ENCODE measurements around the gene ZBTB20.

DNA sequence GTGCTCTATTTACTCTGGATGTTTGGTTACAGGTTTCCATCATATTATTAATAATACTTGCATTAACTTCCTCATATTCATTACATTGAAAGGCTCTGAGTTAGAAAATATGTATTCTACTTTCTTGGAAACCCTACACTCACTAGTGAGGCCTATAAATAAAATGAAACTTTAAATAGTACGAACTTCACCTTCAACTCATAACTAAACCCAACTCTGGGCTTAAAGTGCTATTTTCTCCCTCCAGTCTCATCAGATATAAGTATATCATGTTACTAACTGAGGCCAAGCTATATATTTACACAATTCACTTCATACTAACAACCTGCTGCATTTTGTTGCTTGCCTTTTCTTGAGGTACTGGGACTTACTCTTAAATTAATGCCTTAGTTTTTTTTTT lies 546.5 kb downstream of the ZBTB20 start:
- TF ChIP-seq, protein P1, sequence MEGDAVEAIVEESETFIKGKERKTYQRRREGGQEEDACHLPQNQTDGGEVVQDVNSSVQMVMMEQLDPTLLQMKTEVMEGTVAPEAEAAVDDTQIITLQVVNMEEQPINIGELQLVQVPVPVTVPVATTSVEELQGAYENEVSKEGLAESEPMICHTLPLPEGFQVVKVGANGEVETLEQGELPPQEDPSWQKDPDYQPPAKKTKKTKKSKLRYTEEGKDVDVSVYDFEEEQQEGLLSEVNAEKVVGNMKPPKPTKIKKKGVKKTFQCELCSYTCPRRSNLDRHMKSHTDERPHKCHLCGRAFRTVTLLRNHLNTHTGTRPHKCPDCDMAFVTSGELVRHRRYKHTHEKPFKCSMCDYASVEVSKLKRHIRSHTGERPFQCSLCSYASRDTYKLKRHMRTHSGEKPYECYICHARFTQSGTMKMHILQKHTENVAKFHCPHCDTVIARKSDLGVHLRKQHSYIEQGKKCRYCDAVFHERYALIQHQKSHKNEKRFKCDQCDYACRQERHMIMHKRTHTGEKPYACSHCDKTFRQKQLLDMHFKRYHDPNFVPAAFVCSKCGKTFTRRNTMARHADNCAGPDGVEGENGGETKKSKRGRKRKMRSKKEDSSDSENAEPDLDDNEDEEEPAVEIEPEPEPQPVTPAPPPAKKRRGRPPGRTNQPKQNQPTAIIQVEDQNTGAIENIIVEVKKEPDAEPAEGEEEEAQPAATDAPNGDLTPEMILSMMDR (IDR thresholded peaks at IDR 0.05) = no peak
- TF ChIP-seq EP300 (IDR thresholded peaks at IDR 0.05) = no peak
- no peak for TF ChIP-seq POLR2AphosphoS5 (IDR thresholded peaks at IDR 0.05)
